HG02870 (cell line): ENCODE results near the gene FBXO44.

Experiments used
- ATAC-seq: cut with Tn5 transposase; IDR thresholded peaks from one replicate; pipeline ENCODE4 v1.9.1; 2021; ENCODE audit warnings: mild to moderate bottlenecking, moderate library complexity; ENCODE audit not compliant: unreplicated experiment

FBXO44 gene

GRCh38 chr1:11684070-11684469, 29.4 kb downstream of the FBXO44 start:
- ATAC-seq = no peak

GRCh38 chr1:11685210-11685752, 30.6 kb downstream of the FBXO44 start:
- ATAC-seq = no peak

GRCh38 chr1:11688506-11688905, 33.8 kb downstream of the FBXO44 start:
- no peak for ATAC-seq

- no peak for ATAC-seq
Measured at GRCh38 chr1:11690397-11691301, 36.0 kb downstream of the FBXO44 start.

GRCh38 chr1:11691302-11691914, 36.7 kb downstream of the FBXO44 start, which contains the start of gene DRAXIN:
DRAXIN (plus strand) TSS chr1:11691710; CDS start chr1:11706259, 14,549 bp downstream.
- no peak for ATAC-seq

GRCh38 chr1:11691928-11692711, 37.4 kb downstream of the FBXO44 start:
- ATAC-seq = no peak

- ATAC-seq = no peak
Measured at GRCh38 chr1:11693024-11693590, 38.4 kb downstream of the FBXO44 start.

GRCh38 chr1:11693917-11694316, 39.2 kb downstream of the FBXO44 start:
- ATAC-seq = no peak

- no peak for ATAC-seq
Measured at GRCh38 chr1:11695861-11696260, 41.2 kb downstream of the FBXO44 start.

- ATAC-seq = no peak
Measured at GRCh38 chr1:11697188-11697892, 42.7 kb downstream of the FBXO44 start.

- ATAC-seq = no peak
Measured at GRCh38 chr1:11697893-11698210, 43.2 kb downstream of the FBXO44 start.

- no peak for ATAC-seq
Measured at GRCh38 chr1:11700601-11701467, 46.2 kb downstream of the FBXO44 start.

- no peak for ATAC-seq
Measured at GRCh38 chr1:11701551-11701961, 46.9 kb downstream of the FBXO44 start.

GRCh38 chr1:11701981-11702803, 47.5 kb downstream of the FBXO44 start:
- no peak for ATAC-seq

GRCh38 chr1:11703357-11704193, 48.9 kb downstream of the FBXO44 start:
- ATAC-seq = no peak

GRCh38 chr1:11704194-11704529, 49.5 kb downstream of the FBXO44 start:
- no peak for ATAC-seq

GRCh38 chr1:11704691-11705475, 50.2 kb downstream of the FBXO44 start:
- ATAC-seq = no peak
